Neural progenitor cell (in vitro differentiated cells): ENCODE data around the gene FRMPD4. TPM values are rescaled to one million over a fixed set of nuclear protein-coding genes. Genes with fewer than 3 reads are reported as not detected.

Experiments
- DNase-seq: peaks from one replicate; pipeline ENCODE4 v3.0.0-alpha.2; 2016; ENCODE audit warnings: low spot score
- H2AFZ ChIP-seq: fragments of 200-600 bp; sonication (generic); replicated peaks from 2 replicates; pipeline ENCODE4 v1.6.1; 2016; ENCODE audit warnings: antibody characterized with exemption
- H3F3A ChIP-seq: fragments of 200-600 bp; sonication (generic); 2 replicates; pipeline ENCODE4 v1.6.1; 2016; ENCODE audit warnings: antibody characterized with exemption, low read depth
- H3K27ac ChIP-seq: fragments of 200-600 bp; sonication (generic); 2 replicates; pipeline ENCODE4 v1.5.1; 2016; ENCODE audit warnings: mild to moderate bottlenecking
- H3K27me3 ChIP-seq: fragments of 200-600 bp; sonication (generic); 2 replicates; pipeline ENCODE4 v1.6.1; 2016; ENCODE audit warnings: mild to moderate bottlenecking, moderate library complexity
- H3K36me3 ChIP-seq: fragments of 200-600 bp; sonication (generic); 2 replicates; pipeline ENCODE4 v1.5.1; 2016
- H3K4me1 ChIP-seq: fragments of 200-600 bp; sonication (generic); 2 replicates; pipeline ENCODE4 v1.6.1; 2016; ENCODE audit warnings: mixed run types
- H3K4me2 ChIP-seq: fragments of 200-600 bp; sonication (generic); 2 replicates; pipeline ENCODE4 v1.6.1; 2016
- H3K4me3 ChIP-seq: fragments of 200-600 bp; sonication (generic); 2 replicates; pipeline ENCODE4 v1.5.1; 2016
- H3K79me2 ChIP-seq: fragments of 200-600 bp; sonication (generic); 2 replicates; pipeline ENCODE4 v1.6.1; 2016; ENCODE audit warnings: low read depth
- H3K9ac ChIP-seq: fragments of 200-600 bp; sonication (generic); 2 replicates; pipeline ENCODE4 v1.6.1; 2016
- H3K9me3 ChIP-seq: fragments of 200-600 bp; sonication (generic); 2 replicates; pipeline ENCODE4 v1.5.1; 2016; ENCODE audit warnings: low read depth
- H4K20me1 ChIP-seq: fragments of 200-600 bp; sonication (generic); 2 replicates; pipeline ENCODE4 v1.6.1; 2016; ENCODE audit warnings: low read depth
- H3K27ac Mint-ChIP-seq: 3 replicates; pipeline ENCODE4 v1.8.0; 2021; ENCODE audit warnings: mixed read lengths
- H3K27me3 Mint-ChIP-seq: 2 replicates; pipeline ENCODE4 v1.8.0; 2022; ENCODE audit warnings: low read depth, mild to moderate bottlenecking, inconsistent platforms, moderate library complexity, mixed read lengths; ENCODE audit not compliant: insufficient read depth
- H3K36me3 Mint-ChIP-seq: 3 replicates; pipeline ENCODE4 v1.8.0; 2021; ENCODE audit warnings: mixed read lengths
- H3K4me1 Mint-ChIP-seq: 3 replicates; pipeline ENCODE4 v1.8.0; 2021; ENCODE audit warnings: mixed read lengths
- H3K4me3 Mint-ChIP-seq: 3 replicates; pipeline ENCODE4 v1.8.0; 2021; ENCODE audit warnings: mild to moderate bottlenecking, moderate library complexity, mixed read lengths
- H3K9me3 Mint-ChIP-seq: 3 replicates; pipeline ENCODE4 v1.8.0; 2020; ENCODE audit warnings: mixed read lengths
- CTCF ChIP-seq: fragments of 200-600 bp; sonication (generic); IDR thresholded peaks from 2 replicates; pipeline ENCODE4 v1.5.1; 2017; ENCODE audit warnings: antibody characterized with exemption, mild to moderate bottlenecking
- EZH2 ChIP-seq: fragments of 200-600 bp; sonication (generic); IDR thresholded peaks from 2 replicates; pipeline ENCODE4 v1.6.1; 2017; ENCODE audit warnings: antibody characterized with exemption, mild to moderate bottlenecking, moderate library complexity
- EZH2phosphoT487 ChIP-seq: fragments of 200-600 bp; sonication (generic); IDR thresholded peaks from 2 replicates; pipeline ENCODE4 v1.6.1; 2017; ENCODE audit warnings: antibody characterized with exemption
- total RNA-seq: library from RNA; depleted of rRNA; stranded (reverse); fragments of >200 nt; gene quantifications from 2 replicates; pipeline ENCODE4 v1.2.3, GENCODE V29; 2015; ENCODE audit warnings: low replicate concordance

Gene FRMPD4
- total RNA-seq, 1 donor from 2014 or later: not detected

- no peaks in the 10 kb centered on the region for H3K36me3 Mint-ChIP-seq
- H3K4me3 Mint-ChIP-seq: no peak overlapping the region
- H3K27me3 Mint-ChIP-seq: peaks cover 3% of the 10 kb centered on the region
- no peaks in the 10 kb centered on the region for H3K9me3 Mint-ChIP-seq
- H4K20me1 ChIP-seq: no peaks in the 10 kb centered on the region
- H3K79me2 ChIP-seq: no peaks in the 10 kb centered on the region
- H3F3A ChIP-seq: no peaks in the 10 kb centered on the region
- H3K9ac ChIP-seq: no peak overlapping the region
- H3K4me1 Mint-ChIP-seq: peaks cover 5% of the 10 kb centered on the region
- H3K4me1 ChIP-seq: no peaks in the 10 kb centered on the region
- no peak overlapping the region for H3K27ac Mint-ChIP-seq
- no peak overlapping the region for H3K4me3 ChIP-seq
- H3K36me3 ChIP-seq: no peaks in the 10 kb centered on the region
- H3K27ac ChIP-seq: no peak overlapping the region
- no peaks in the 10 kb centered on the region for H3K27me3 ChIP-seq
- no peak overlapping the region for H3K4me2 ChIP-seq
- TF ChIP-seq EZH2 (no peak), EZH2phosphoT487 (no peak), CTCF (no peak)
- no peak for DNase-seq
- H2AFZ ChIP-seq: no peak overlapping the region
- H3K9me3 ChIP-seq: no peaks in the 10 kb centered on the region
Observed at GRCh38 chrX:12304261-12304660, 166.0 kb downstream of the FRMPD4 start.

- no peaks in the 10 kb centered on the region for H3K9me3 Mint-ChIP-seq
- H3K36me3 Mint-ChIP-seq: no peaks in the 10 kb centered on the region
- H3K4me1 Mint-ChIP-seq: peaks cover 9% of the 10 kb centered on the region
- H3K4me2 ChIP-seq: no peak overlapping the region
- no peaks in the 10 kb centered on the region for H3K9me3 ChIP-seq
- no peak overlapping the region for H3K27ac Mint-ChIP-seq
- no peak overlapping the region for H2AFZ ChIP-seq
- no peak overlapping the region for H3K4me3 Mint-ChIP-seq
- no peak overlapping the region for H3K27ac ChIP-seq
- no peaks in the 10 kb centered on the region for H3K27me3 ChIP-seq
- DNase-seq: no peak
- peaks cover 6% of the 10 kb centered on the region for H3K27me3 Mint-ChIP-seq
- TF ChIP-seq EZH2phosphoT487 (no peak), CTCF (no peak), EZH2 (no peak)
- no peaks in the 10 kb centered on the region for H4K20me1 ChIP-seq
- H3K79me2 ChIP-seq: no peaks in the 10 kb centered on the region
- H3K4me3 ChIP-seq: no peak overlapping the region
- no peaks in the 10 kb centered on the region for H3K36me3 ChIP-seq
- no peaks in the 10 kb centered on the region for H3F3A ChIP-seq
- H3K9ac ChIP-seq: no peak overlapping the region
- no peaks in the 10 kb centered on the region for H3K4me1 ChIP-seq
Observed at GRCh38 chrX:12307961-12308360, 169.7 kb downstream of the FRMPD4 start.

GRCh38 chrX:12308420-12308819 lies 170.1 kb downstream of the FRMPD4 start:
- H3K36me3 ChIP-seq: no peaks in the 10 kb centered on the region
- no peak overlapping the region for H2AFZ ChIP-seq
- H3K4me1 Mint-ChIP-seq: peaks cover 9% of the 10 kb centered on the region
- H3K4me3 Mint-ChIP-seq: no peak overlapping the region
- H4K20me1 ChIP-seq: no peaks in the 10 kb centered on the region
- no peaks in the 10 kb centered on the region for H3K27me3 ChIP-seq
- no peak overlapping the region for H3K27ac Mint-ChIP-seq
- H3K27me3 Mint-ChIP-seq: peaks cover 6% of the 10 kb centered on the region
- no peaks in the 10 kb centered on the region for H3K4me1 ChIP-seq
- H3K4me2 ChIP-seq: no peak overlapping the region
- no peaks in the 10 kb centered on the region for H3F3A ChIP-seq
- TF ChIP-seq CTCF: no peak
- no peak for TF ChIP-seq EZH2phosphoT487
- TF ChIP-seq EZH2: no peak
- H3K9me3 ChIP-seq: no peaks in the 10 kb centered on the region
- DNase-seq: peak; percentile 3
- H3K4me3 ChIP-seq: no peak overlapping the region
- H3K79me2 ChIP-seq: no peaks in the 10 kb centered on the region
- no peaks in the 10 kb centered on the region for H3K9me3 Mint-ChIP-seq
- H3K36me3 Mint-ChIP-seq: no peaks in the 10 kb centered on the region
- no peak overlapping the region for H3K9ac ChIP-seq
- no peak overlapping the region for H3K27ac ChIP-seq
